H9 (cell line): ENCODE data around the gene ARID1B. TPM values are rescaled to one million over a fixed set of nuclear protein-coding genes. Genes with fewer than 3 reads are reported as not detected.

Experiments
- DNase-seq: peaks from one replicate; pipeline ENCODE4 v3.0.0-alpha.2; 2017
- H2AFZ ChIP-seq: one replicate; pipeline ENCODE4 v1.6.1; 2013; ENCODE audit warnings: mild to moderate bottlenecking, low read length, control low read depth, moderate library complexity
- H2AK5ac ChIP-seq: 2 replicates; pipeline ENCODE4 v1.6.1; 2013; ENCODE audit warnings: low read length, control low read depth, mixed read lengths; ENCODE audit not compliant: insufficient read length
- H2BK120ac ChIP-seq: one replicate; pipeline ENCODE4 v1.6.1; 2013; ENCODE audit warnings: low read depth, mild to moderate bottlenecking, low read length, control low read depth, inconsistent platforms; ENCODE audit not compliant: poor library complexity, severe bottlenecking
- H2BK12ac ChIP-seq: 2 replicates; pipeline ENCODE4 v1.6.1; 2013; ENCODE audit warnings: low read length, control low read depth, mixed read lengths, low read depth; ENCODE audit not compliant: insufficient read length
- H2BK15ac ChIP-seq: 2 replicates; pipeline ENCODE4 v1.6.1; 2013; ENCODE audit warnings: low read depth, low read length, control low read depth
- H2BK20ac ChIP-seq: one replicate; pipeline ENCODE4 v1.6.1; 2013; ENCODE audit warnings: low read depth, mild to moderate bottlenecking, low read length, control low read depth, inconsistent platforms; ENCODE audit not compliant: poor library complexity, severe bottlenecking
- H2BK5ac ChIP-seq: 2 replicates; pipeline ENCODE4 v1.6.1; 2013; ENCODE audit warnings: low read length, control low read depth, mixed read lengths; ENCODE audit not compliant: insufficient read length
- H3K14ac ChIP-seq: 2 replicates; pipeline ENCODE4 v1.6.1; 2013; ENCODE audit warnings: low read length, control low read depth; ENCODE audit not compliant: insufficient read depth
- H3K18ac ChIP-seq: 2 replicates; pipeline ENCODE4 v1.6.1; 2013; ENCODE audit warnings: low read depth, mild to moderate bottlenecking, mixed read lengths, low read length, control low read depth; ENCODE audit not compliant: insufficient read length
- H3K23ac ChIP-seq: 2 replicates; pipeline ENCODE4 v1.6.1; 2013; ENCODE audit warnings: low read length, control low read depth, mixed read lengths, low read depth; ENCODE audit not compliant: insufficient read length
- H3K23me2 ChIP-seq: 2 replicates; pipeline ENCODE4 v1.6.1; 2013; ENCODE audit warnings: low read depth, mild to moderate bottlenecking, mixed read lengths, low read length, control low read depth; ENCODE audit not compliant: insufficient read length, poor library complexity, severe bottlenecking
- H3K27ac ChIP-seq: 2 replicates; pipeline ENCODE4 v1.5.1; 2013; ENCODE audit warnings: low read length, control low read depth, mixed read lengths, low read depth; ENCODE audit not compliant: insufficient read length
- H3K27me3 ChIP-seq: 2 replicates; pipeline ENCODE4 v1.6.1; 2013; ENCODE audit warnings: low read length, control low read depth, inconsistent platforms; ENCODE audit not compliant: insufficient read depth
- H3K4ac ChIP-seq: 2 replicates; pipeline ENCODE4 v1.6.1; 2013; ENCODE audit warnings: low read depth, mild to moderate bottlenecking, control low read depth, inconsistent platforms, low read length, moderate library complexity
- H3K4me1 ChIP-seq: 2 replicates; pipeline ENCODE4 v1.6.1; 2013; ENCODE audit warnings: low read length, control low read depth, inconsistent platforms; ENCODE audit not compliant: insufficient read depth
- H3K4me2 ChIP-seq: 2 replicates; pipeline ENCODE4 v1.6.1; 2013; ENCODE audit warnings: low read length, control low read depth, mixed read lengths; ENCODE audit not compliant: insufficient read length, insufficient read depth
- H3K56ac ChIP-seq: 2 replicates; pipeline ENCODE4 v1.6.1; 2013; ENCODE audit warnings: low read depth, mild to moderate bottlenecking, mixed read lengths, low read length, control low read depth; ENCODE audit not compliant: insufficient read length
- H3K79me1 ChIP-seq: 2 replicates; pipeline ENCODE4 v1.6.1; 2013; ENCODE audit warnings: low read depth, mild to moderate bottlenecking, moderate library complexity, low read length, control low read depth, inconsistent platforms; ENCODE audit not compliant: insufficient read depth, poor library complexity, severe bottlenecking
- H3K79me2 ChIP-seq: 2 replicates; pipeline ENCODE4 v1.6.1; 2013; ENCODE audit warnings: low read length, control low read depth, inconsistent platforms; ENCODE audit not compliant: insufficient read depth
- H3K9ac ChIP-seq: 2 replicates; pipeline ENCODE4 v1.6.1; 2013; ENCODE audit warnings: low read length, control low read depth, mixed read lengths; ENCODE audit not compliant: insufficient read length; ENCODE audit errors: extremely low read depth
- H3K9me3 ChIP-seq: one replicate; pipeline ENCODE4 v1.6.1; 2013; ENCODE audit warnings: low read depth, low read length, inconsistent platforms; ENCODE audit not compliant: control insufficient read depth
- H3T11ph ChIP-seq: one replicate; pipeline ENCODE4 v1.6.1; 2013; ENCODE audit warnings: mild to moderate bottlenecking, low read length, control low read depth, inconsistent platforms
- H4K20me1 ChIP-seq: one replicate; pipeline ENCODE4 v1.6.1; 2013; ENCODE audit not compliant: control insufficient read depth, insufficient read length, insufficient read depth
- H4K5ac ChIP-seq: 2 replicates; pipeline ENCODE4 v1.6.1; 2013; ENCODE audit warnings: low read depth, mild to moderate bottlenecking, mixed read lengths, low read length, control low read depth; ENCODE audit not compliant: insufficient read length
- H4K8ac ChIP-seq: replicated peaks from 2 replicates; pipeline ENCODE4 v1.6.1; 2013; ENCODE audit warnings: low read length, control low read depth, mixed read lengths, low read depth; ENCODE audit not compliant: insufficient read length
- H4K91ac ChIP-seq: 2 replicates; pipeline ENCODE4 v1.6.1; 2013; ENCODE audit warnings: low read depth, mild to moderate bottlenecking, moderate library complexity, mixed read lengths, low read length, control low read depth; ENCODE audit not compliant: insufficient read length
- H3K27ac Mint-ChIP-seq, 3 experiments: 2 replicates in 2 of 3; 3 replicates in 1 of 3; pipeline ENCODE4 v1.8.0; 2020 to 2021; ENCODE audit warnings: mixed read lengths in 3 of 3, mild to moderate bottlenecking in 1 of 3, moderate library complexity in 1 of 3
- H3K27me3 Mint-ChIP-seq: 2 replicates; pipeline ENCODE4 v1.8.0; 2021; ENCODE audit warnings: low read depth, mild to moderate bottlenecking, moderate library complexity, mixed read lengths
- H3K36me3 Mint-ChIP-seq, 3 experiments: 2 replicates in 2 of 3; 3 replicates in 1 of 3; pipeline ENCODE4 v1.8.0; 2020 to 2021; ENCODE audit warnings: low read depth in 3 of 3, mixed read lengths in 3 of 3; ENCODE audit not compliant: insufficient read depth in 1 of 3
- H3K4me1 Mint-ChIP-seq, 2 experiments: 2 replicates each; pipeline ENCODE4 v1.8.0; 2020; ENCODE audit warnings: mixed read lengths in 2 of 2
- H3K4me3 Mint-ChIP-seq, 2 experiments: 2 replicates in 1 of 2; 3 replicates in 1 of 2; pipeline ENCODE4 v1.8.0; 2020 to 2021; ENCODE audit warnings: mild to moderate bottlenecking in 2 of 2, mixed read lengths in 2 of 2, moderate library complexity in 1 of 2
- H3K9me3 Mint-ChIP-seq, 2 experiments: 2 replicates in 1 of 2; 3 replicates in 1 of 2; pipeline ENCODE4 v1.8.0; 2020; ENCODE audit warnings: mild to moderate bottlenecking in 2 of 2, mixed read lengths in 2 of 2, moderate library complexity in 1 of 2
- CTCF ChIP-seq: fragments of 200-600 bp; sonication (generic); conservative IDR thresholded peaks from 3 replicates; pipeline ENCODE4 v1.8.0; 2021; ENCODE audit warnings: antibody characterized with exemption, mild to moderate bottlenecking
- WGBS: extraction: QIAGEN DNeasy Blood & Tissue Kit; methylation state at CpG from one replicate; pipeline ENCODE4 v1.1.7; 2013; ENCODE audit warnings: missing lambda C conversion rate, low lambda C conversion rate, mixed read lengths; ENCODE audit not compliant: insufficient read length; ENCODE audit errors: extremely low coverage; 5-methylcytosine and 5-hydroxymethylcytosine counted together
- total RNA-seq: library from RNA; stranded (reverse); gene quantifications from 2 replicates; pipeline ENCODE4 v1.2.1, GENCODE V29; 2021

ARID1B gene
- total RNA-seq, 1 experiment from 2014 or later: 88.2 TPM

- Histone ChIP-seq H2AFZ (no peak overlapping the region), H4K91ac (no peak overlapping the region), H3K27me3 (no peaks in the 10 kb centered on the region), H4K5ac (no peak overlapping the region), H3K9me3 (no peaks in the 10 kb centered on the region), H2BK15ac (no peak overlapping the region), H3K4me1 (no peaks in the 10 kb centered on the region), H2BK5ac (no peak overlapping the region), H4K8ac (no peak overlapping the region), H2BK20ac (no peak overlapping the region), H3K14ac (no peak overlapping the region), H2BK12ac (no peak overlapping the region), H3K9ac (no peak overlapping the region), H3K23me2 (no peaks in the 10 kb centered on the region), H2BK120ac (no peak overlapping the region), H3T11ph (no peak overlapping the region), H3K4me2 (no peak overlapping the region), H3K79me1 (peaks cover 4% of the 10 kb centered on the region), H3K27ac (no peak overlapping the region), H4K20me1 (no peaks in the 10 kb centered on the region), H3K4ac (no peak overlapping the region), H3K23ac (no peak overlapping the region), H3K18ac (no peak overlapping the region), H3K79me2 (no peaks in the 10 kb centered on the region), H2AK5ac (no peak overlapping the region), H3K56ac (no peak overlapping the region)
- Mint-ChIP-seq H3K9me3 (no peaks in the 10 kb centered on the region), H3K4me1 (0 out of 4 replicates have a peak, but pooled peaks cover 0 to 4% of the 10 kb centered on the region in 2 experiments), H3K4me3 (no peak overlapping the region), H3K27me3 (no peaks in the 10 kb centered on the region), H3K36me3 (peaks cover 2 to 5% (median 4%) of the 10 kb centered on the region in 3 experiments; a peak in 6 of 7 replicates), H3K27ac (no peak overlapping the region)
- TF ChIP-seq CTCF: no peak
- DNase-seq: no peak
- no CpG with 5 or more reads among the region's 6 CpGs for WGBS
Observed at GRCh38 chr6:157107915-157108651, 330.9 kb downstream of the ARID1B start.
